Measurements from ENCODE around the gene APBB1. TPM values are rescaled to one million over a fixed set of nuclear protein-coding genes. Genes with fewer than 3 reads are reported as not detected.

The APBB1 gene
- total and polyA plus RNA-seq, 10 of the 15 experiments (the other 5 are each of a cell fraction or from before 2014, with no cell fraction given): 0.31 to 10.6 (median 5.4) TPM

DNA sequence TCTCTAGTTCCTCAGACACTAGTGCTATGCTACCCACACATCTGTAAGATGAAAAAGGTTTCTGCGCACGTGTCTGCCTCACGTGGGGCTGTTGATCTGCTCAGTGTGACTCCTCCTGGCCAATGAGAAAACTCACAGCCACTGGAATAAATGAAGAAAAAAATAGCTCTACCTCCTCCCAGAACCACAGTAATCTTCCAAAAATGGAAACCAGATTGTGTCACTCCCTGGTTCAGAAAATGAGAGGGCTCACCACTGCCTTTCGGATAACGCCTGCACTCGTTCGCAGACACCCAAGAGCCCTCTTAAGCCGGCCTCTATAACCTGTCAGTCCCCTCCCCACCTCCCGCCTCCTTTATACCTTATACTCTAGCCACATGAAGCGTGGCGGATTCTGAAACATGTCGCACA lies 5.1 kb downstream of the APBB1 start (continued):
- no peak for TF ChIP-seq IKZF1 (conservative IDR thresholded peaks at IDR 0.05)

DNA sequence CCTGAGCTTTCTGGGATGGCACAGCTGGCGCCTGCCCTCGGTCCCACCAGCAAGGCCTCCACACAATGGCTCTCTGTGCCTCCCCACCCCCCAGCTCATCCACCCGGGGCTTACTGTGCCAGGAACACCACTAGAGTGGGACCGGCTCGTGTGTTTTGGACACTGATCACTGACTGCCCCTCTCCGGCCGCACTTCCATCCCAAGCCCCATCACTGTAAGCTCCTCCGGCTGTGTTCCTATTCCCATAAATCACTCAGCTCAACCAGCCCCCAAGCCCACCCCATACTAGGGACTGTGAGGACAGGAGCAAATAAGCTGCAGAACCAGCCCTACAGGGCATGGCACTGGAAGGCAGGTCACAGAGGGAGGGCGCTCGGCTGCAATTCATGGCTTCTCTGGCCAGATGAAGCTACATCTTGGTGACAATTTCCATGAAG lies 7.3 kb downstream of the APBB1 start:
- H3K79me2 ChIP-seq (ENCODE audit: control insufficient read depth, insufficient read depth, low read length): no peaks in the 10 kb centered on the region
- intact Hi-C loops (cut with micrococcal nuclease; ENCODE audit: unreplicated experiment): no loop called here
- H3K4me2 ChIP-seq (ENCODE audit: control insufficient read depth, insufficient read depth): no peak overlapping the region
- 77% methylated on average over 10 of the region's 10 CpGs for WGBS (ENCODE audit: insufficient coverage, insufficient replicate concordance, low lambda C conversion rate, missing lambda C conversion rate)
- no peak overlapping the region for H3K27ac ChIP-seq (ENCODE audit: control insufficient read depth, insufficient read depth)
- POLR2A ChIA-PET: interaction anchor here (1.3 kb wide), 1 partner anchor 9 kb away, joined by 3 read pairs; no protein-coding TSS in a partner anchor
- H3K9me3 ChIP-seq (replicated peaks; ENCODE audit: control insufficient read depth, insufficient read depth, low read length): no peaks in the 10 kb centered on the region
- ATAC-seq (no peak), FAIRE-seq (no peak), DNase-seq (ENCODE audit: low read depth, low spot score) (no peak)
- no peaks in the 10 kb centered on the region for H3K36me3 ChIP-seq (ENCODE audit: control insufficient read depth in 2 of 2, insufficient read depth in 2 of 2, low read length in 1 of 2)
- peaks cover 8% of the 10 kb centered on the region for H3K4me1 ChIP-seq (ENCODE audit: control insufficient read depth, insufficient read depth, low read length)
- SMC1A ChIA-PET (ENCODE audit: uncharacterized antibody, unreplicated experiment): interaction anchor here (0.7 kb wide), 1 partner anchor 9 kb away, joined by 3 read pairs; no protein-coding TSS in a partner anchor
- TF ChIP-seq BACH1 (IDR thresholded peaks at IDR 0.05; ENCODE audit: borderline replicate concordance) (no peak), EZH2 (IDR thresholded peaks at IDR 0.05; ENCODE audit: borderline replicate concordance, control insufficient read depth, low read depth, low read length) (no peak), PAX8 (IDR thresholded peaks at IDR 0.05) (no peak), CBFB (IDR thresholded peaks at IDR 0.05; ENCODE audit: low read depth) (no peak), ZNF217 (IDR thresholded peaks at IDR 0.05) (no peak), EED (IDR thresholded peaks at IDR 0.05; ENCODE audit: low read depth) (no peak), TBL1XR1 (IDR thresholded peaks at IDR 0.05; ENCODE audit: low read depth, low read length) (no peak), IKZF2 (IDR thresholded peaks at IDR 0.05) (no peak), POU2F2 (IDR thresholded peaks at IDR 0.05; ENCODE audit: borderline replicate concordance, low read depth, low read length) (no peak)
- TF ChIP-seq, protein P1, sequence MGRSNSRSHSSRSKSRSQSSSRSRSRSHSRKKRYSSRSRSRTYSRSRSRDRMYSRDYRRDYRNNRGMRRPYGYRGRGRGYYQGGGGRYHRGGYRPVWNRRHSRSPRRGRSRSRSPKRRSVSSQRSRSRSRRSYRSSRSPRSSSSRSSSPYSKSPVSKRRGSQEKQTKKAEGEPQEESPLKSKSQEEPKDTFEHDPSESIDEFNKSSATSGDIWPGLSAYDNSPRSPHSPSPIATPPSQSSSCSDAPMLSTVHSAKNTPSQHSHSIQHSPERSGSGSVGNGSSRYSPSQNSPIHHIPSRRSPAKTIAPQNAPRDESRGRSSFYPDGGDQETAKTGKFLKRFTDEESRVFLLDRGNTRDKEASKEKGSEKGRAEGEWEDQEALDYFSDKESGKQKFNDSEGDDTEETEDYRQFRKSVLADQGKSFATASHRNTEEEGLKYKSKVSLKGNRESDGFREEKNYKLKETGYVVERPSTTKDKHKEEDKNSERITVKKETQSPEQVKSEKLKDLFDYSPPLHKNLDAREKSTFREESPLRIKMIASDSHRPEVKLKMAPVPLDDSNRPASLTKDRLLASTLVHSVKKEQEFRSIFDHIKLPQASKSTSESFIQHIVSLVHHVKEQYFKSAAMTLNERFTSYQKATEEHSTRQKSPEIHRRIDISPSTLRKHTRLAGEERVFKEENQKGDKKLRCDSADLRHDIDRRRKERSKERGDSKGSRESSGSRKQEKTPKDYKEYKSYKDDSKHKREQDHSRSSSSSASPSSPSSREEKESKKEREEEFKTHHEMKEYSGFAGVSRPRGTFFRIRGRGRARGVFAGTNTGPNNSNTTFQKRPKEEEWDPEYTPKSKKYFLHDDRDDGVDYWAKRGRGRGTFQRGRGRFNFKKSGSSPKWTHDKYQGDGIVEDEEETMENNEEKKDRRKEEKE (IDR thresholded peaks at IDR 0.05): no peak
- TF ChIP-seq, protein P2, sequence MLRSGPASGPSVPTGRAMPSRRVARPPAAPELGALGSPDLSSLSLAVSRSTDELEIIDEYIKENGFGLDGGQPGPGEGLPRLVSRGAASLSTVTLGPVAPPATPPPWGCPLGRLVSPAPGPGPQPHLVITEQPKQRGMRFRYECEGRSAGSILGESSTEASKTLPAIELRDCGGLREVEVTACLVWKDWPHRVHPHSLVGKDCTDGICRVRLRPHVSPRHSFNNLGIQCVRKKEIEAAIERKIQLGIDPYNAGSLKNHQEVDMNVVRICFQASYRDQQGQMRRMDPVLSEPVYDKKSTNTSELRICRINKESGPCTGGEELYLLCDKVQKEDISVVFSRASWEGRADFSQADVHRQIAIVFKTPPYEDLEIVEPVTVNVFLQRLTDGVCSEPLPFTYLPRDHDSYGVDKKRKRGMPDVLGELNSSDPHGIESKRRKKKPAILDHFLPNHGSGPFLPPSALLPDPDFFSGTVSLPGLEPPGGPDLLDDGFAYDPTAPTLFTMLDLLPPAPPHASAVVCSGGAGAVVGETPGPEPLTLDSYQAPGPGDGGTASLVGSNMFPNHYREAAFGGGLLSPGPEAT (IDR thresholded peaks at IDR 0.05; ENCODE audit: low read depth): no peak
- H3K4me3 ChIP-seq: no peak overlapping the region
- H3K27me3 ChIP-seq (replicated peaks in 1 of 2; ENCODE audit: control insufficient read depth in 2 of 2, insufficient read depth in 2 of 2, low read length in 1 of 2): no peaks in the 10 kb centered on the region
- CTCF ChIA-PET: interaction anchor here (1.1 to 1.2 kb wide), 2 partner anchors 30 to 33 kb away, joined by 3 to 6 read pairs; partner anchors contain the start of gene HPX
- H3K9ac ChIP-seq (ENCODE audit: control insufficient read depth, insufficient read depth, low read length): no peak overlapping the region
- in situ Hi-C loops (cut with MboI): no loop called here
- no TSS peak for BruUV-seq (replicated peaks)
- no peak overlapping the region for H2AFZ ChIP-seq (ENCODE audit: control insufficient read depth, low read depth, low read length)
- RAD21 ChIA-PET (ENCODE audit: unreplicated experiment): interaction anchor here (1.3 kb wide), 1 partner anchor 96 kb away, joined by 3 read pairs; no protein-coding TSS in a partner anchor
- H4K20me1 ChIP-seq (ENCODE audit: control insufficient read depth, insufficient read depth): no peaks in the 10 kb centered on the region; the same call in 1 of the 2 replicates

Measured in GM12878 (cell line).